Large intestine (tissue), 12 donors: ENCODE measurements around the gene KIAA1614. TPM values are rescaled to one million over a fixed set of nuclear protein-coding genes. Genes with fewer than 3 reads are reported as not detected.

Experiments used
- DNase-seq, 2 donors: peaks; one replicate each; pipeline versions ENCODE4 v3.0.0 to v3.0.0-alpha.2; 2013
- H3K27ac ChIP-seq: one replicate; pipeline ENCODE4 v1.5.1; 2013; ENCODE audit warnings: low read length
- H3K27me3 ChIP-seq: 2 replicates; pipeline ENCODE4 v1.6.1; 2013; ENCODE audit warnings: low read length; ENCODE audit not compliant: control insufficient read depth, insufficient read depth
- H3K36me3 ChIP-seq: 2 replicates; pipeline ENCODE4 v1.6.1; 2013; ENCODE audit warnings: low read length; ENCODE audit not compliant: control insufficient read depth, insufficient read depth
- H3K4me1 ChIP-seq: one replicate; pipeline ENCODE4 v1.6.1; 2013; ENCODE audit warnings: low read length; ENCODE audit not compliant: control insufficient read depth, insufficient read depth
- H3K4me3 ChIP-seq: one replicate; pipeline ENCODE4 v1.5.1; 2013; ENCODE audit warnings: low read length
- H3K9me3 ChIP-seq: one replicate; pipeline ENCODE4 v1.6.1; 2013; ENCODE audit warnings: mild to moderate bottlenecking, low read depth, low read length, moderate library complexity; ENCODE audit not compliant: control insufficient read depth
- WGBS: methylation state at CpG from one replicate; pipeline ENCODE4 v1.1.5; 2013; ENCODE audit warnings: low lambda C conversion rate; ENCODE audit not compliant: insufficient coverage; 5-methylcytosine and 5-hydroxymethylcytosine counted together
- long read RNA-seq, 11 donors: transcript quantifications; one replicate each; lab custom pipeline, GENCODE V29; 2026
- polyA plus RNA-seq: library from polyadenylated mRNA; unstranded; fragments of 120-200 nt; gene quantifications from one replicate; pipeline ENCODE4 v1.2.1, GENCODE V29; 2013

Gene KIAA1614, protein sequence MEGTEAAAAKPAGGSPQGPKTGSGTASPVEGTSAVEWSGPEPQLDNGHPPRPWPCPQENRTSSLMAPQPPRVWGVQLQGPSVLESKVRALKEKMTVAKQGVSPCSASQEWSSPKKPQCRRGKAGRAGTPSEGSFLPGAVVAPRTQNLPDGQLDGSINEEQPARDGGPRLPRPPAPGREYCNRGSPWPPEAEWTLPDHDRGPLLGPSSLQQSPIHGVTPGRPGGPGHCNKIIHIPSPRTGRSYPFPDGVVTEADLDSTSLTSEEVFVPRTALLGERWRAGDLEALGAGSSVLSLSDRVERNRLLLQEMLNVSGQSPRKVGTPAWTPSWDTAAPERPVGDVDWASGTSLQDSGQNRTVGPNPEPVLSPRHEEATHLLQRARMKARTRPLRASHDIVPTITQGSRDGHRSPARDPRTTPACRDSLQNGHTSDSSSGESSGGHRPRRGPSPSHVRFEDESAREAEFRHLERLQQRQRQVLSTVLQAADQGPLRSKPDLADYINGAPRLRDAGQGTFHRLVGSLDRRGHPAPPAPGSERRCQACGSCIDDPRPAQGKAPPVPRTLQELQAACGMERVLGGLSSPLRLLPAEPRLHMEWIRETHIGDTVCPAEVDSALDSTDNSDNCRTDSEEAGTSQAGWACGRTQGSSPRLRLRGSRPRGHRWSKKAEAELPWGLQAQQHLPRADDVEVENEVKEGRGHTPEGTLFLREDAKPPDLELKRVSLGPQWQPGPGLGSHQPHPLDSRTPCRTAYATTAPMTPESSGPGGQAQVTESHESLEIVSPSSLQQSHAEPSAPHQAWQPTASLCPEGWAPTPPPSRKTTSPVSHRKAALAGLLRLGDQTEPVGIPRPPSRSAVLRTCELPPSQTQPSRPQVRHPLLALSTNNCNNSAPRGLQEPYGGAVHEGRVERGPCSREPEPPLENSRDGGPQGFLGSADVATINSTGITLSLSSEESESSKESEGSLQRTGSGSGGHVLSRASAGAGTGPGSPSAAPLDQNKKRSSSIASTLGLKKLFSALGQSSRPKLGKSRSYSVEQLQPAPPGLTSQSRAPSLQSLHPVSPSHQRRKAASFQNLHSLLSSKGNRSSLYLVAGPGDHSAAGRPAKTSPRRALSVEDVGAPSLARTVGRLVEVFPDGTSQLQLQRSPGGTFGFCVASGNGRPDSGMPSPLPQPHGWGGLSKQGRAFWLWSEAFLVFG
- 2.1 TPM for polyA plus RNA-seq
- long read RNA-seq, donor 1, result 0 reads
- long read RNA-seq, donor 2, result 0 reads
- long read RNA-seq, donor 3, result 0 reads
- long read RNA-seq, donor 4, result 0 reads
- long read RNA-seq, donor 5, full-length matches to known transcripts, result 1 of 1 reads
- long read RNA-seq, donor 5, partial matches to known transcripts, result 0 of 1 reads
- long read RNA-seq, donor 5, other reads (novel, unspliced or antisense), result 0 of 1 reads
- long read RNA-seq, donor 6, result 0 reads
- long read RNA-seq, donor 7, result 0 reads
- long read RNA-seq, donor 8, result 0 reads
- long read RNA-seq, donor 9, result 0 reads
- long read RNA-seq, donor 10, result 0 reads
- long read RNA-seq, donor 11, full-length matches to known transcripts, result 1 of 9 reads
- long read RNA-seq, donor 11, partial matches to known transcripts, result 0 of 9 reads
- long read RNA-seq, donor 11, other reads (novel, unspliced or antisense), result 8 of 9 reads

GRCh38 chr1:180912801-180913565 is at the start of gene KIAA1614:
TSS of gene KIAA1614 (plus strand) at chr1:180912897. CDS start at chr1:180913244, 347 bp downstream.
- peak; percentile 29 to 48 for DNase-seq
- Histone ChIP-seq H3K27ac (peak within 1 kb of the TSS; percentile 60), H3K36me3 (no peaks in the 10 kb centered on the region), H3K27me3 (peaks cover 22% of the 10 kb centered on the region), H3K4me3 (peak within 1 kb of the TSS; percentile 49), H3K4me1 (peaks cover 8% of the 10 kb centered on the region), H3K9me3 (no peaks in the 10 kb centered on the region)
- WGBS, result no CpG with 5 or more reads among the region's 76 CpGs

DNA sequence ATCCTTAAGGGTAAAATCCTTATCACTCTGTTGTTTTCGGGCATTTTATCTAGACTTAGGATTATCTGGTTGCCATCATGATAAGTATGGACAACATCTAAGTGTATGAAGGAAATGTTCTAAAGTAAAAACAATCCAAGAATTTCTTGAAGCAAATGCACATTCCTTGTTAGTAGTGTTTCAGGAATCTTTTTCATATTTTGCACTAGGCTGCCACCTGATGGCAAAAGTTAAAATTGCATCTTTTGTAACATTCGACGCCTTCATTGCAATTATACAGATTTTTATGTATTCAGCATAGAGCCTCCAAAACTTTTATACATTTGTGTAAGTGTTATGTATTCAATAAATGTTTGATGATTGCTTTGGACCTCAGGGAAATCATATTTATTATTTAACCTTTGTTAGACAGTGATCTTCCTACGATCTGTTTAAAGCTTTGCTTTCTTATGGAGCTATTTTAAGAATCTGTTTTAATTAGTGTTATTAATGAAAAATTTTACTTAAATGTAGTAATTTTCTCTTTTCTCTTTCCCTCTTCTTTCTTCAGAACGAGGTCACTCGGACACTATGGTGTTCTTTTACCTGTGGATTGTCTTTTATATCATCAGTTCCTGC is 49.4 kb upstream of the KIAA1614 start:
- peaks cover 5% of the 10 kb centered on the region for H3K36me3 ChIP-seq
- no peak overlapping the region for H3K4me3 ChIP-seq
- no peak overlapping the region for H3K27ac ChIP-seq
- peak; percentile 16 to 39 for DNase-seq
- H3K4me1 ChIP-seq, result no peaks in the 10 kb centered on the region
- WGBS, result 33% methylated on average over 5 of the region's 6 CpGs
- H3K9me3 ChIP-seq, result no peaks in the 10 kb centered on the region
- H3K27me3 ChIP-seq, result no peaks in the 10 kb centered on the region

DNA sequence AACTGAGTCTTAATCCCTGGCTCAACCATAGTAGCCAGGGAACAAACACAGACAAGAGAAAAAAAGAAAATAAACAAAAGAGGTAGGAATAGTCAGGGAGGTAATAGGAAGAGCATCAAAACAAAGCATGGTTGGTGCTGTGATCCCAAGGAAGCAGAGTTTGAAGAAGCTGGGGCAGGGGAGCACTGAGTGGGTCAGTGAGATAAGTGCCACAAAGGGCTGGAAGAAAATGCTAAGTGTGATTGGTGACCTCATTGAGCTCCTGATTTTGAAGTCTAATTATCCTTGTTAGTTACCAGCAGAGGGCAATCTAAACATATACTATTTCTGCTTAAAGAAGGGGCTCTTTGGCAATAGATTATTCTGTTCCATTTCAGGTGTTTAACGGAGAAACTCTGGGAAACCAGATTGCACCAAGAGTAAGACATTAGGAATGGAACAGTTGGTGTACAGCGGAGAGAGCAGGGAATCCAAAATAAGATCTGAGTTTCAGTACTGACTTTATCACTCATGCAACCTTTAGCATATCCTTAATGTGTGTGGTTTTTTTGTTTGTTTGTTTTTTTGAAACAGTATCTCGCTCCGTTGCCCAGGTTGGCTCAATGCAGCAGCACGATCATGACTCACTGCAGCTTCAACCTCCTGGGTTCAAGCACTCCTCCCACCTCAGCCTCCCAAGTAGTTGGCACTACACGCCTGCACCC is 30.7 kb upstream of the KIAA1614 start:
- H3K36me3 ChIP-seq, result peaks cover 7% of the 10 kb centered on the region
- no peak overlapping the region for H3K27ac ChIP-seq
- no peaks in the 10 kb centered on the region for H3K4me1 ChIP-seq
- 47% methylated on average over 3 of the region's 6 CpGs for WGBS
- H3K27me3 ChIP-seq, result no peaks in the 10 kb centered on the region
- H3K4me3 ChIP-seq, result no peak overlapping the region
- H3K9me3 ChIP-seq, result no peaks in the 10 kb centered on the region
- DNase-seq, result peak; percentile 17 to 46

- no CpG with 5 or more reads among the region's 3 CpGs for WGBS
- Histone ChIP-seq H3K4me1 (peaks cover 2% of the 10 kb centered on the region), H3K27me3 (no peaks in the 10 kb centered on the region), H3K4me3 (no peak overlapping the region), H3K9me3 (no peaks in the 10 kb centered on the region), H3K36me3 (peaks cover 7% of the 10 kb centered on the region), H3K27ac (no peak overlapping the region)
- no peak for DNase-seq
Measured at GRCh38 chr1:180884588-180885300, 28.0 kb upstream of the KIAA1614 start.

DNA sequence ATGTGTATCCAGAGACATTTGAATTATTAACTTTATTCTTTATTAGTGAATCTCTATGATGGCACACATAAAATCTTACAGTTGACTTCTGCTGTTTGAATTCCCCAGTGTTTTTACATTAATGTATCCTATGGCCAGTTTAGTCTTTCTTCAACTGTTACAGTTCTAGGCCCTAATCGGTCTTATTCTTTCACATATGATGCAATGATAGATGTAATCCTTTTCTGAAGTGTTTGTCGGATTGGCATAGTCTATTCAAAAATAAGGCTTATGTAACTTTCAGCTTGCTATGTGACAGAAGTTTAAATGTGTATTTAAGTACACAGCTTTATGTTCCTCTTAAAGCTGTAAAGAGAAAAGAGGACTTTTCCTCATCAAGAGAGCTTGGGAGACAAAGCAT is 26.4 kb upstream of the KIAA1614 start:
- no peak for DNase-seq
- Histone ChIP-seq H3K27me3 (no peaks in the 10 kb centered on the region), H3K4me1 (peaks cover 2% of the 10 kb centered on the region), H3K27ac (no peak overlapping the region), H3K4me3 (no peak overlapping the region), H3K36me3 (peaks cover 4% of the 10 kb centered on the region), H3K9me3 (no peaks in the 10 kb centered on the region)
- WGBS, result no CpG with 5 or more reads among the region's 2 CpGs

DNA sequence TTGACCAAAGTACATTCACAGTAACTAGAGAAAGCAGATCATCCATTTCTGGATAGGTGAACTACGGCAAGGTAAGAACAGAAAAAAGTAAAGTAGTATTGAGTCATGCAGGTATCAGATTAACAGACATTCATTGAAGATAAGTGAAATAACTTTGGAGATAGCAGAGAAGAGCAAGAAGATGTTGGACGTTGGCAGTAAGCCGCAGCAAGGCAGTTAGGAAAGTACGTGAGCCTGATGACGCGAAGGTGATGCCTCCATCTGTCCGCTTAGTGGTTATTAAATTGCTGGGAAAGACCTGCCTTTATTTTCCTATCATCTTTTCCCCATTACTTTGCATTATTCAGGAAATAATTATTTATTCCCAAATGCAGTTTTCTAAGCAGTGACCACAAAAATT is 24.9 kb upstream of the KIAA1614 start:
- Histone ChIP-seq H3K27ac (no peak overlapping the region), H3K27me3 (no peaks in the 10 kb centered on the region), H3K9me3 (no peaks in the 10 kb centered on the region), H3K4me3 (no peak overlapping the region), H3K4me1 (peaks cover 2% of the 10 kb centered on the region), H3K36me3 (peaks cover 4% of the 10 kb centered on the region)
- 63% methylated on average over 2 of the region's 7 CpGs for WGBS
- DNase-seq, result peak; percentile 9 to 39

DNA sequence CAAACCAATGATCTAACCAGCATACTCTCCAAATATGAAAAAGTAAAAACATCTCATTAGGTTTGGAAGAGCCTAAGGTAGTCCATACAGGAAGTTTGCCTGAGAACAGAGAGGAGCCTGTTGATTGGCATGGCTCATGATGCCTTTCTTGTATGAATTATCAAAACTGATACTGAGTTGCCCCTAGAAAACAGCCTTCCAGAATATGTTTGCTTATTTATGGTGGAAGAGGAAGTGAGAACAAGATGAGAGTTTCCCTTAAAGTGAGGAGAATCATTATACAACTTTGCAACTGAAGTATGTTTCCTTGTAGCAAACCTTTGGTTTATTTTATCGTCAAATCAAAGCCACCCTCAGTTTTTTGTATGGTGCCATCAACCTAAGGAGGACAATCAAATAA is 23.8 kb upstream of the KIAA1614 start:
- Histone ChIP-seq H3K36me3 (peaks cover 4% of the 10 kb centered on the region), H3K4me3 (no peak overlapping the region), H3K27me3 (no peaks in the 10 kb centered on the region), H3K4me1 (peaks cover 2% of the 10 kb centered on the region), H3K9me3 (no peaks in the 10 kb centered on the region), H3K27ac (no peak overlapping the region)
- 50% methylated on average over 1 of the region's 1 CpG for WGBS
- DNase-seq, result no peak

DNA sequence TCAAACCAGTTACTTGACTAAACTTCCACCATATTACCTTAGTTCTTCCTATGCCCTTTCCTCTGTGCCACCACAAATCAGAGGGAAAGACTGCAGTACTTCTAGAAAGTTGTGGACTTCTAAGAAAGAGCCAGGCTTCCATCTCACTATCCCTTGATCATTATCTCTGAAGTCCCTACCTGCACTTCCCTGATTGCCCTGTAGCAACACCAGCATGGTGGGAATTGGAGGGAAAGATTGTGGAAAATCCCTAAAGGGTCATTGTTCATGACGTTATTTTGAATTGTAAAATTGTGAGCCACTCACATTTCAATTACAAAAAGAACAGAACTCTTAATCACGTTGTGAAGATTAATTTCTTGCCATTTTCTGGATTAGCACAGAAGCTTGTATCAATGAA is 23.4 kb upstream of the KIAA1614 start:
- no peak for DNase-seq
- Histone ChIP-seq H3K27me3 (no peaks in the 10 kb centered on the region), H3K27ac (no peak overlapping the region), H3K9me3 (no peaks in the 10 kb centered on the region), H3K4me3 (no peak overlapping the region), H3K4me1 (peaks cover 2% of the 10 kb centered on the region), H3K36me3 (no peaks in the 10 kb centered on the region)
- WGBS, result no CpG with 5 or more reads among the region's 2 CpGs
